ENCODE data around the gene GOLGA6L7.
A peak's percentile ranks its signal among the peaks of the same experiment; 100 is the strongest.
"Not testable (repeated sequence)": the region's sequence is repeated elsewhere in the genome, so short reads cannot be mapped to it uniquely, and the experiment has no call there.

Gene GOLGA6L7

GRCh38 chr15:28884151-28884940 is 35.9 kb upstream of the GOLGA6L7 start:
- ATAC-seq = no peak

- no peak for ATAC-seq
Measured at GRCh38 chr15:28881600-28881999, 33.2 kb upstream of the GOLGA6L7 start.

- no peak for ATAC-seq
Measured at GRCh38 chr15:28881170-28881569, 32.7 kb upstream of the GOLGA6L7 start.

GRCh38 chr15:28880680-28881079 is 32.2 kb upstream of the GOLGA6L7 start:
- ATAC-seq = no peak

- no peak for ATAC-seq
Measured at GRCh38 chr15:28879551-28879950, 31.1 kb upstream of the GOLGA6L7 start.

- ATAC-seq = no peak
Measured at GRCh38 chr15:28878209-28878608, 29.8 kb upstream of the GOLGA6L7 start.

GRCh38 chr15:28876845-28877185 is 28.4 kb upstream of the GOLGA6L7 start:
- ATAC-seq = no peak

GRCh38 chr15:28876131-28876844 is 27.8 kb upstream of the GOLGA6L7 start:
- ATAC-seq = no peak

GRCh38 chr15:28875461-28876000 is 27.1 kb upstream of the GOLGA6L7 start:
- no peak for ATAC-seq

- ATAC-seq = no peak
Measured at GRCh38 chr15:28873585-28874190, 25.2 kb upstream of the GOLGA6L7 start.

- no peak for ATAC-seq
Measured at GRCh38 chr15:28873006-28873405, 24.6 kb upstream of the GOLGA6L7 start.

GRCh38 chr15:28871168-28871567 is 22.7 kb upstream of the GOLGA6L7 start:
- no peak for ATAC-seq

- no peak for ATAC-seq
Measured at GRCh38 chr15:28868744-28869345, 20.4 kb upstream of the GOLGA6L7 start.

GRCh38 chr15:28861589-28862293 is 13.3 kb upstream of the GOLGA6L7 start:
- not testable (repeated sequence) for ATAC-seq

GRCh38 chr15:28861031-28861534 is 12.6 kb upstream of the GOLGA6L7 start:
- ATAC-seq = no peak

- not testable (repeated sequence) for ATAC-seq
Measured at GRCh38 chr15:28854578-28854977, 6.1 kb upstream of the GOLGA6L7 start.

GRCh38 chr15:28853654-28854053 is 5.2 kb upstream of the GOLGA6L7 start:
- ATAC-seq = not testable (repeated sequence)

GRCh38 chr15:28849766-28850165 is 1.3 kb upstream of the GOLGA6L7 start:
- ATAC-seq = not testable (repeated sequence)

- not testable (repeated sequence) for ATAC-seq
Measured at GRCh38 chr15:28849271-28849670, 827 bp upstream of the GOLGA6L7 start.

GRCh38 chr15:28847959-28848358 is 485 bp downstream of the GOLGA6L7 start:
- not testable (repeated sequence) for ATAC-seq

GRCh38 chr15:28847247-28847646 is 1.2 kb downstream of the GOLGA6L7 start:
- ATAC-seq = peak; percentile 97 to 99

GRCh38 chr15:28844147-28844546 is 4.3 kb downstream of the GOLGA6L7 start:
- not testable (repeated sequence) for ATAC-seq
